HG03196 (cell line): Measurements from ENCODE around the gene PAEP.

Source experiments
- ATAC-seq: cut with Tn5 transposase; IDR thresholded peaks from one replicate; pipeline ENCODE4 v1.9.1; 2021; ENCODE audit not compliant: unreplicated experiment

Gene PAEP

DNA sequence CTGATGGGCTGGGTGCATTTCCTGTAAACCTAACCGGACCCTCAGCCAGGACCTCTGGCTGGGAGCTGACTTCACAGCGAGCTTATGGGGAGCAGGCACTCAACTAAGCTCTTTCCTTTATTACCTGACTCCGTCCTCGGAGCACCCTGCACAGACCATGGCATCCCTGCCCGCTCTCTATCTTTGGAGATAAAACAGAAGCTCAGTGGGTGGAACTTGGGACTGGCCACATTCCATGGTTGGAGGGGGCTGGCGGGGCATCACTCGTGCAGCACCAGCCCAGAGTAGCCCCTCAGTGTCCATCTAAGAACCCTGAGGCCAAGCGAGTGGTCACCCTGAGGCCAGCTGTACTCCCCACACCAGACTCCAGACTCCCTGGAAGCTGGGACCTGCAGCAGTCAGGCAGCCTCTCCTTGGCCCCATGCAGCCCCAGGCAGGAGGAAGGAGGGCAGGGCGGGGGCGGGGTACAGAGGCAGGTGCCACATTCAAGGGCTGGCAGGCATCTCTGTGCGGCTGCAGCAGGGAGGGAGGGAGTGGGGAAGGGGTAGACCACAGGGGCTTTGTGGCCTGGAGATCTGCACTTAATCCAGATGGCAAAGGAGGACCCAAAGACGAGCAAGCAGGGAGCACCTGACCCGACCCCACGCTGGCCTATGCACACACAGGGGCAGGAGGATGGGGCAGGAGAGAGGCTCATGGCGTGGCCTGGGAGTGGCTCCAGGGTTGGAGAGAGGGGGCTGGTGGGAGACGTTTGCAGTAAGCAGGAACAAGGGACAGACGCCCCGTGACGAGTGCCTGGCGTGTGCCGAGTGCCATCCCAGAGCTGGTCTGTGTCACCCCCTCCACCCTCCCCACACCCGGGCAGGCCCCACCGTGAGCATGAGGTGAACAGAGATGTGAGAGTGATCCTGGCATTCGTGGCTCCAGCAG, 51.7 kb downstream of the PAEP start:
- ATAC-seq: no peak

DNA sequence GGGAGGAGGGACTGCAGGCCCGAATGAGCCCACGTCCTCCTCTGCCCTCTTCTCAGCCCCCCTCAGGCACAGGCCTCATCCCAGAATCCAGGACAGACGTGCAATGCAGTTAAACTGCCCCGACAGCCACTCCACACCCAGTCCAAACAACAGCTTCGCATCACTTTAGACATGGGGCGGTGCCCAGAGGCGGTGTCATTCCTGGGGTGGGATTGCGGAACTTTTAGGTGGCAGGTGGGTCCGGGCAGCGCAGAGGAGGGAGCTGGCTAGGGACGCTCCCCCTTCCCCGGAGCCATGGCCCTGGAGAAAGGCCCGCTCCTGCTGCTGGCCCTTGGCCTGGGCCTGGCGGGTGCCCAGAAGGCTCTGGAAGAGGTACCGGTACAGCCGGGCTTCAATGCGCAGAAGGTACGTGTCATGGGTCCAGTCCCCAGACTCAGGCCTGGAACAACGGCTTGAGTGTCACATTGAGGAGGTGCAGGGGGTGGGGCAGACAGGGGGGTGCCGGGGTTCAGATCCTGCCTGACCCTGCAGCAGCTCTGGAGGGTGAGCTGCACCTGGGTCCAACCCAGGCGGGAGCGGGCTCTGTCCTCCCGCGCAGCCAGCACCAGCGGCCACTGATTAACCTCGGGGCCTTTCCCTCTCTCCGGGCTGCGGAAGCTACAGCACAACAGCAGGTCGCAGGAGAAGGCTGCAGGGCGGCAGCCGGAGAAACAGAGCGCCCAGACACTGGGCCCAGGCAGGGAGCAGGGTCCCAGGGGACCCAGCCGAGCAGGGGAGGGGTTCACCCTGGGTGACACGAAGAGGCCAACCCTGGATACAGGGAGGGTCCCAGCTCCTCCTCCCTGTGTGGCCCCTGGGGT, 52.6 kb downstream of the PAEP start:
- no peak for ATAC-seq

DNA sequence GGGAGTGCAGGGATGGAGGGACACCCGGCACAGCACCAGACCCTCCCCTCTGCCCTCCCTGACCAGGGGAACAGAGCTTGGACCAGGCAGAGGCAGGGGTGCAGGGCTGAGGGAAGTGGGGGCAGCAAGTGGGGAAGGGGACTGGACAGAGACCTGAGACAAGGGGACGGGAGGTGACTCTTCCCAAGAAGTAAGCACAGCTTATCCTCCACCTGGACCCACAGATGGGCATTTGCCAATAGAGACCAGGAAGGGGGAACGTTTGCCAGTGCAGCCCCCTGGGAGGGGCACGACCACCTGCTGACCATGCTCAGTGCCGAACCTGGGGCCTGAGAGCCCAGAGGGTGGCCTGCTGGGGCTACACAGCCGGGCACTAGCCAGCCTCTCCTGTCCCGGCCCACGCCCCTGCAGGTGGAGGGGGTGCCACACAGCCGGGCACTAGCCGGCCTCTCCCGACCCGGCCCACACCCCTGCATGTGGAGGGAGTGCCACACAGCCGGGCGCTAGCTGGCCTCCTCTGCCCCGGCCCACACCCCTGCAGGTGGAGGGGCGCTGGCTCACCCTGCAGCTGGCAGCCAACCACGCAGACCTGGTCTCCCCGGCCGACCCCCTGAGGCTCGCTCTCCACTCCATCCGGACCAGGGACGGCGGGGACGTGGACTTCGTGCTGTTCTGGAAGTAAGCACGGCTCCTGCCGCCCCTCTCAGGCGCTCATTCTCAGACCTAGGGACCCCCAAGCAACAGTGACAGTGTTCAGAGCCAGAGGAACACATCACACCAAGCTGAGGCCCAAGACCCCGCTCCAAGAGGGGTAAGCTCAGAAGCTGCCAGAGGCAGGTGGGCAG, 53.5 kb downstream of the PAEP start:
- no peak for ATAC-seq

DNA sequence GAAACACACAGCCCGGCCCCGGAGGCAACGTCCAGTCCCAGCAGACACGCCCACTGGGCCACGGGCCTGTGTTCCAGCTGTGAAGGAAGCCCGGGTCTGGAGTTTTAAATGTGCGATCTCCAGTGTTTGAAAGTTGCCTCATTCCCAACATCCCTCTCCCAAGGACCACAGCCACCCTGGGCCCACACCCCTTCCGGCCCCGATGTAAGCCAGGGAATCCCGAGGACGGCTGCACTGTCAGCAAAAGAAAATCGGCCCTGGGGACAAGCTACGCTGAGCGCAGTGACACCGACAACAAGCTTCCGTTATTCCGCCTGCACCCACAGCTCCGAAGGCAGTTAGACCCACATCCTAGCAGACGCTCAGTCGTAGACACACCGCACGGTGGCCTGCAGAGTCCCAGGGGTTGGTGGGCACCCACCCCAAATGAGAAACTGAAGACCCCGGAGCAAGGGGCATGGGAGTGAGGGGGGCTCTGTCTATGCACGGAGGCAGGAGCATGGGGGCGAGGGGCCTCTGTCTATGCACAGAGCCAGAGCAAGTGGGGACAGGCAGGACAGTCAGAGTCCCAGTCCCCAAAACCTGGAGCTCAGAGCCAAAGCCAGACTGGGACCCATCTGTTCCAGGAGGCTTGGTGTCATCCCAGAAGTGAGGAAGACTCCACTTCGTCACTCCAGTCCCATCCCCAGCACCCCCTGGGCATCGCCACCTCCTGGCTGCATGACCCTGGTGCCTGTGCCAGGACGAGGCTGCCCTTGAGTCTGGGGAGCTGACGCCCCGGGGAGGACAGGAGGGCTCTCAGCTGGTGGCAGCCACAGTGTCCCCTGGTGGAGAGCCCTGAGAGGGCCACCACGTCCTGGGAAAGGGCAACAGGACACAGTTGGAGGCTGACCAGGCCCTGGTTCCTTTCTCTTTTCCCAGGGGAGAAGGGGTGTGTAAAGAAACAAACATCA, 54.4 kb downstream of the PAEP start:
- ATAC-seq: no peak
